ENCODE results near the gene TK2.

DNA sequence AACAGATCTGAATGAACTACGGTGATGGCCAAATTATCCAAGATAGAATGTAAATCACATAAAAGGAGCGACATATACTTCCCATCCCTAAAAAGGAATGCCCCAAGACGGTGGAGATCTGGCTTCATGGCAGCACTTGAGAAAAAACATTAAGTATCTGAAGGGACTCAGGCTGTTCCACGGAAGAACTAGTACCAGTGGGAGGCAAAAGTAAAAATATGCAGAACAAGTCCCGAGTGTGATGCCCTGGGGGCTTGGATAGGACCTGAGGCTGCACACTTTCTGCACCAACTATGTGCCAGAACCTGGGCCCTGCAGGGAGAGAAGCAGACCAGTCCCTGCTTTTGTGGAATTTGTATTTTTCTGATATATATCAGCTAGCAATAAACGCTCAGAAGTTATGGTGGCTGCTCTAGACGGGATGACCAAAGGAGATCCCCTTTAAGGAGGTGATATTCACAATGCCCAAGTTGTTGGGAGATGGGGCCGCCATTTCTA is 1.9 kb upstream of the TK2 start:
- TF ChIP-seq, protein P1, sequence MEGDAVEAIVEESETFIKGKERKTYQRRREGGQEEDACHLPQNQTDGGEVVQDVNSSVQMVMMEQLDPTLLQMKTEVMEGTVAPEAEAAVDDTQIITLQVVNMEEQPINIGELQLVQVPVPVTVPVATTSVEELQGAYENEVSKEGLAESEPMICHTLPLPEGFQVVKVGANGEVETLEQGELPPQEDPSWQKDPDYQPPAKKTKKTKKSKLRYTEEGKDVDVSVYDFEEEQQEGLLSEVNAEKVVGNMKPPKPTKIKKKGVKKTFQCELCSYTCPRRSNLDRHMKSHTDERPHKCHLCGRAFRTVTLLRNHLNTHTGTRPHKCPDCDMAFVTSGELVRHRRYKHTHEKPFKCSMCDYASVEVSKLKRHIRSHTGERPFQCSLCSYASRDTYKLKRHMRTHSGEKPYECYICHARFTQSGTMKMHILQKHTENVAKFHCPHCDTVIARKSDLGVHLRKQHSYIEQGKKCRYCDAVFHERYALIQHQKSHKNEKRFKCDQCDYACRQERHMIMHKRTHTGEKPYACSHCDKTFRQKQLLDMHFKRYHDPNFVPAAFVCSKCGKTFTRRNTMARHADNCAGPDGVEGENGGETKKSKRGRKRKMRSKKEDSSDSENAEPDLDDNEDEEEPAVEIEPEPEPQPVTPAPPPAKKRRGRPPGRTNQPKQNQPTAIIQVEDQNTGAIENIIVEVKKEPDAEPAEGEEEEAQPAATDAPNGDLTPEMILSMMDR (conservative IDR thresholded peaks at IDR 0.05 in 1 of 2, IDR thresholded peaks at IDR 0.05 in 1 of 2; ENCODE audit: low read depth in 1 of 2, low read length in 2 of 2), result no peak
- TF ChIP-seq EZH2 (IDR thresholded peaks at IDR 0.05; ENCODE audit: low read length, missing control alignments), result no peak

All from fibroblast of lung (primary cell).